ENCODE results near the gene JPH3.

DNA sequence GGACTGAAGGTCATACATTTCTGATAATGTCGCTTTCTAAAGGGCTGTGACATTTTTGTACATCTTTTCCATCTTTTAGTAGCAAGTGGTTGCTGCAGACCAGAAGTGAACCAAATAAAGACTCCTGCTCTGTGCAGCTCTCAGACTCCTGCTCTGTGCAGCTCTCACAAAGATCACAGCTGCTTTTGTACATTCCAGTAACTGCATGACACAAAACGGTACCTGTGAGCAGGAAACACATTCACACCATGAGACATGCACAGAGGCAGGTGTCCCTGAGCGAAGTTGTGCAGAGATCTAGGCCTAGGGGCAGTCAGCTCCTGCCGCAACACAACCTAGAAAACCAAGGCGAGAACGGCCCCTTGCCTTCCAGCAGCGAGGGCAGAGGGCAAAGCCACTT is 95.9 kb downstream of the JPH3 start:
- TF ChIP-seq, protein P1, sequence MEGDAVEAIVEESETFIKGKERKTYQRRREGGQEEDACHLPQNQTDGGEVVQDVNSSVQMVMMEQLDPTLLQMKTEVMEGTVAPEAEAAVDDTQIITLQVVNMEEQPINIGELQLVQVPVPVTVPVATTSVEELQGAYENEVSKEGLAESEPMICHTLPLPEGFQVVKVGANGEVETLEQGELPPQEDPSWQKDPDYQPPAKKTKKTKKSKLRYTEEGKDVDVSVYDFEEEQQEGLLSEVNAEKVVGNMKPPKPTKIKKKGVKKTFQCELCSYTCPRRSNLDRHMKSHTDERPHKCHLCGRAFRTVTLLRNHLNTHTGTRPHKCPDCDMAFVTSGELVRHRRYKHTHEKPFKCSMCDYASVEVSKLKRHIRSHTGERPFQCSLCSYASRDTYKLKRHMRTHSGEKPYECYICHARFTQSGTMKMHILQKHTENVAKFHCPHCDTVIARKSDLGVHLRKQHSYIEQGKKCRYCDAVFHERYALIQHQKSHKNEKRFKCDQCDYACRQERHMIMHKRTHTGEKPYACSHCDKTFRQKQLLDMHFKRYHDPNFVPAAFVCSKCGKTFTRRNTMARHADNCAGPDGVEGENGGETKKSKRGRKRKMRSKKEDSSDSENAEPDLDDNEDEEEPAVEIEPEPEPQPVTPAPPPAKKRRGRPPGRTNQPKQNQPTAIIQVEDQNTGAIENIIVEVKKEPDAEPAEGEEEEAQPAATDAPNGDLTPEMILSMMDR (conservative IDR thresholded peaks at IDR 0.05) = no peak
- no peak for TF ChIP-seq ZFX (IDR thresholded peaks at IDR 0.05)

Data from C4-2B (cell line).